ENCODE data around the gene PLA2G4B. TPM values are rescaled to one million over a fixed set of nuclear protein-coding genes. Genes with fewer than 3 reads are reported as not detected.

PLA2G4B gene
- total and polyA plus RNA-seq, 9 of the 15 experiments (the other 6 are each of a cell fraction or from before 2014, with no cell fraction given): 0.07 to 6.1 (median 2.8) TPM

- TF ChIP-seq KAT7 (CRISPR knock-in tag; IDR thresholded peaks at IDR 0.05; ENCODE audit: borderline replicate concordance): no peak
- no peak for TF ChIP-seq ZNF232 (CRISPR knock-in tag; IDR thresholded peaks at IDR 0.05)
- no peak for TF ChIP-seq CBFA2T2 (conservative IDR thresholded peaks at IDR 0.05)
- TF ChIP-seq CBFA2T3 (IDR thresholded peaks at IDR 0.05): no peak
Observed at GRCh38 chr15:41885841-41886240, 47.2 kb downstream of the PLA2G4B start (continued).

DNA sequence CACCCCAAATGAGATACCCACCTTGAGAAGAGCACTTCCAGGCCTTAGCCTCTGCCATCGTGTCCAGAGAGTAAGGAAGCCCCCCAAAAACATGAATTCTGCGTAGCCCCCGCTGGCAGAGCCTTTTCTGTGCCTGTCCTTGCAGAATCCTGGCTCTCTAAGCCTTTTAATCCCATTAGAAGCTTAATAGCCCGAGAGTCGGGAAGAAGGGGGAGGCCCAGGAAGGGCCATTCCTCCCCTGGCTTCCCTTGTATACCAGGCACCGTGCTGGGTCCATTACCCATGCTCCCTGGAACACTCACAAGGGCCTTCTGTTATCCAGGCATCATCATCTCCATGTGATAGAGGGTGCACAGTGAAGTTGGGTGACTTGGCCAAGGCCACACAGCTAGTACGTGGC lies 48.1 kb downstream of the PLA2G4B start:
- FAIRE-seq (no peak), ATAC-seq (no peak), DNase-seq (ENCODE audit: extremely low read depth in 1 of 4, low spot score in 3 of 4) (no peak)
- Histone ChIP-seq H3K27me3 (ENCODE audit: control insufficient read depth in 2 of 2, insufficient read depth in 2 of 2, low read length in 2 of 2) (peaks cover 21 to 75% of the 10 kb centered on the region in 2 experiments; a peak in 3 of 5 replicates), H3K36me3 (ENCODE audit: control insufficient read depth, insufficient read depth, low read length) (no peaks in the 10 kb centered on the region), H2AFZ (ENCODE audit: low read depth, low read length) (no peak overlapping the region), H3K9me3 (replicated peaks; ENCODE audit: control insufficient read depth, insufficient read depth, low read depth, low read length) (no peaks in the 10 kb centered on the region), H3K79me2 (ENCODE audit: control insufficient read depth, insufficient read depth, low read length) (no peaks in the 10 kb centered on the region), H3K9ac (ENCODE audit: insufficient read depth in 1 of 2, low read depth in 2 of 2, low read length in 2 of 2) (no peak overlapping the region), H3K9me1 (ENCODE audit: control insufficient read depth, insufficient read depth, low read length) (peaks cover 3% of the 10 kb centered on the region), H3K27ac (ENCODE audit: extremely low read depth, low read depth, low read length) (no peak overlapping the region), H4K20me1 (replicated peaks; ENCODE audit: control insufficient read depth, insufficient read depth, low read length) (peaks cover 6% of the 10 kb centered on the region; the same call in 1 of the 2 replicates), H3K4me1 (replicated peaks in 1 of 2; ENCODE audit: control insufficient read depth in 2 of 2, insufficient read depth in 2 of 2, low read length in 2 of 2) (peaks cover 0 to 24% of the 10 kb centered on the region in 2 experiments; a peak in 2 of 5 replicates), H3K4me3 (no peak overlapping the region), H3K4me2 (ENCODE audit: insufficient read depth, low read length) (no peak overlapping the region)
- no TSS peak for BruUV-seq (replicated peaks)
- POLR2A ChIA-PET: interaction anchor here (0.6 to 1.4 kb wide), 5 partner anchors 8 to 92 kb away, joined by 3 to 8 read pairs (median 3); no protein-coding TSS in a partner anchor
- in situ Hi-C loops (cut with MboI): no loop called here
- intact Hi-C loops (cut with micrococcal nuclease): no loop called here
- WGBS (ENCODE audit: insufficient coverage, low coverage, missing lambda C conversion rate): 7% methylated on average over 7 of the region's 7 CpGs
- CTCF ChIA-PET (ENCODE audit: low intra/inter-chr PET ratio): no interaction called here
- TF ChIP-seq MTA2 (IDR thresholded peaks at IDR 0.05; ENCODE audit: low read depth) (no peak), UBTF (IDR thresholded peaks at IDR 0.05; ENCODE audit: borderline replicate concordance in 1 of 2, low read depth in 2 of 2, low read length in 2 of 2) (no peak), FUS (optimal IDR thresholded peaks at IDR 0.05; ENCODE audit: low read depth, low read length) (no peak), HDAC1 (IDR thresholded peaks at IDR 0.05) (no peak), FOXJ3 (CRISPR knock-in tag; IDR thresholded peaks at IDR 0.05) (no peak), MIER1 (IDR thresholded peaks at IDR 0.05; ENCODE audit: low read depth) (no peak), EP300 (IDR thresholded peaks at IDR 0.05; ENCODE audit: low read length) (no peak), ETV6 (IDR thresholded peaks at IDR 0.05; ENCODE audit: borderline replicate concordance in 1 of 2, low read depth in 2 of 2, low read length in 1 of 2) (no peak), ETV6 (CRISPR knock-in tag; IDR thresholded peaks at IDR 0.05; ENCODE audit: borderline replicate concordance) (no peak), KLF10 (CRISPR knock-in tag; IDR thresholded peaks at IDR 0.05) (no peak), HNRNPH1 (optimal IDR thresholded peaks at IDR 0.05; ENCODE audit: low read depth, low read length) (no peak)
- TF ChIP-seq, protein P1, sequence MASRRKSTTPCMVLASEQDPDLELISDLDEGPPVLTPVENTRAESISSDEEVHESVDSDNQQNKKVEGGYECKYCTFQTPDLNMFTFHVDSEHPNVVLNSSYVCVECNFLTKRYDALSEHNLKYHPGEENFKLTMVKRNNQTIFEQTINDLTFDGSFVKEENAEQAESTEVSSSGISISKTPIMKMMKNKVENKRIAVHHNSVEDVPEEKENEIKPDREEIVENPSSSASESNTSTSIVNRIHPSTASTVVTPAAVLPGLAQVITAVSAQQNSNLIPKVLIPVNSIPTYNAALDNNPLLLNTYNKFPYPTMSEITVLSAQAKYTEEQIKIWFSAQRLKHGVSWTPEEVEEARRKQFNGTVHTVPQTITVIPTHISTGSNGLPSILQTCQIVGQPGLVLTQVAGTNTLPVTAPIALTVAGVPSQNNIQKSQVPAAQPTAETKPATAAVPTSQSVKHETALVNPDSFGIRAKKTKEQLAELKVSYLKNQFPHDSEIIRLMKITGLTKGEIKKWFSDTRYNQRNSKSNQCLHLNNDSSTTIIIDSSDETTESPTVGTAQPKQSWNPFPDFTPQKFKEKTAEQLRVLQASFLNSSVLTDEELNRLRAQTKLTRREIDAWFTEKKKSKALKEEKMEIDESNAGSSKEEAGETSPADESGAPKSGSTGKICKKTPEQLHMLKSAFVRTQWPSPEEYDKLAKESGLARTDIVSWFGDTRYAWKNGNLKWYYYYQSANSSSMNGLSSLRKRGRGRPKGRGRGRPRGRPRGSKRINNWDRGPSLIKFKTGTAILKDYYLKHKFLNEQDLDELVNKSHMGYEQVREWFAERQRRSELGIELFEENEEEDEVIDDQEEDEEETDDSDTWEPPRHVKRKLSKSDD (conservative IDR thresholded peaks at IDR 0.05; ENCODE audit: low read length): no peak
- TF ChIP-seq, protein P2, sequence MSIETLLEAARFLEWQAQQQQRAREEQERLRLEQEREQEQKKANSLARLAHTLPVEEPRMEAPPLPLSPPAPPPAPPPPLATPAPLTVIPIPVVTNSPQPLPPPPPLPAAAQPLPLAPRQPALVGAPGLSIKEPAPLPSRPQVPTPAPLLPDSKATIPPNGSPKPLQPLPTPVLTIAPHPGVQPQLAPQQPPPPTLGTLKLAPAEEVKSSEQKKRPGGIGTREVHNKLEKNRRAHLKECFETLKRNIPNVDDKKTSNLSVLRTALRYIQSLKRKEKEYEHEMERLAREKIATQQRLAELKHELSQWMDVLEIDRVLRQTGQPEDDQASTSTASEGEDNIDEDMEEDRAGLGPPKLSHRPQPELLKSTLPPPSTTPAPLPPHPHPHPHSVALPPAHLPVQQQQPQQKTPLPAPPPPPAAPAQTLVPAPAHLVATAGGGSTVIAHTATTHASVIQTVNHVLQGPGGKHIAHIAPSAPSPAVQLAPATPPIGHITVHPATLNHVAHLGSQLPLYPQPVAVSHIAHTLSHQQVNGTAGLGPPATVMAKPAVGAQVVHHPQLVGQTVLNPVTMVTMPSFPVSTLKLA (conservative IDR thresholded peaks at IDR 0.05): no peak

All from K562 (cell line).